HG02852 (cell line): Measurements from ENCODE around the gene FOXP2.
A peak's percentile ranks its signal among the peaks of the same experiment; 100 is the strongest.
"Not testable (repeated sequence)": the region's sequence is repeated elsewhere in the genome, so short reads cannot be mapped to it uniquely, and the experiment has no call there.

ENCODE experiments used
- ATAC-seq: cut with Tn5 transposase; IDR thresholded peaks from one replicate; pipeline ENCODE4 v1.9.1; 2021; ENCODE audit warnings: mild to moderate bottlenecking, moderate library complexity; ENCODE audit not compliant: unreplicated experiment

The FOXP2 gene

DNA sequence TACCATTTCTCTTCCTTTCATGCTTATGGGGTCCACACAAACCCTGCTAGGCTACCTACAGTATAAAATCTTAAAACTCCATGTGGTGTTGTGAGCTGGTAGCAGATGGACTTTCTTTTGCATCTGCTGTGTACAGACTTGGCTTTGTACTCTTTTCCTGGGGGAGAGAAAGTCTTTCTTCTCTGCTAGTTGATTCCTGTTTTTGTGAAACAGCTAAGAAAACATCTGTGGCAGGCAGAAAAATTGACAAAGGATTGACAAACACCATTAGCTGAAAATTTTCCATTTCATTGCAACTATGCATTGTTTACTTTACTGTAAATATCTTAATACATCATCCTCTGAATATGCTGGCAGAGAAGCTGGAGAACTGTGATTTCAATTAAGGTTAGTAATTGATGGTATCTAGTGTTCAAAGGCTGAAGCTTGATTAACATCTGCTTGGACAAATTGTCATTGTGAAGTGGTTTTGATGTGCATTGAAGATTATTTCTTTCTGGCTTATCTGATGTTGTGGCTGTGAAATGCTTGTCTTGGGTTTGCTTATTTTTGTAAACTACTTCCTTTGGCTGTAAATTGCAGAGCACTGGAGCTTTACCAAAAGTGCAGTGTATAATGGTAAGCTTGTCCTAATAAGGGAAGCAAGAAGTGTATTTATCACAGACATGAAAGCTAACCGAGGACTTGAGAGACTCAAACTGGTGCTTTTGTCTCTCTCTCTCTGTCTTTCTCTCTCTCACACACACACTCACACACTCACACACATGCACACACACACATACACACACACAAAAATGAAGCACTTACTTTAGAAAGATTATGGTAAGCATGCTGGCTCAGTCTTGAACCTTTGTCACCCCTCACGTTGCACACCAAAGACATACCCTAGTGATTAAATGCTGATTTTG is at the start of gene FOXP2:
TSS of gene FOXP2 (plus strand) at position 660 of the 908 bp plus-strand sequence. CDS start 11,697 bp downstream, outside the sequence.
- ATAC-seq: no peak

DNA sequence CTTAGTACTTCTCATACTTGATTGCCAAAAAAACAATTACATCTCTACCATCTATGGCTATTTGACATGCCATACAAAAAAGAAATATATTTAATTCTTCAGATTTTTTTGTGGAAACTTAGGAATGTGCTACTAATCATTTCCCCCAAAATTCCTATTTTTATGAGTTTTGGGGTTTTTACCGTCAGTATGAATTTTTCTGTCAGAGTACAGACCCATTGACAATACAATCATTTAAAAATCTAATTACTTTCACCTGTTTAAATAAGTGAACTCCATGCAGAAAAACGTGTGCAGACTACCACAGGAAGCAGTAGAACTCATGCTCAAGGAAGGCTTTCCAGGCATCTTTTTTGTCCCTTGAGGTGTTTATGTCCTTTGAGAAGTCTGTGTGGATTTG is 48.8 kb upstream of the FOXP2 start:
- no peak for ATAC-seq

DNA sequence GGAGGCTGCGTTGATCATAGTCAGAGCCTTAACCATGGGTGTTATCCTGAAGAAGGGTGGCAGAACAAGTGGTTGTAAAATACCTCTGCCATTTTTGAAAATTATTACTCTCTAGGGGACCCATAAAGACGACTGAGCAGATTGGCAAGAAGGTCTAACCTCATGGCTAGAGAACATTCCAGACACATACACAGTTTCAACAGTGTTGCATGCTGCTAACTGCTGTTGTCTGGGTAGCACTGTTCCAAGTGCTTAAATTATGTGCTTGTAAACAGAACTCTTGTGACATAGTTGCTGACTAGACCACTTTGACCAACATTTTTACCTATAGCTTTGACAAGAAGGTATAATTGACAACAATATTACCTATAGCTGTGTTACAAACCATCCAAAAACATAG is 46.1 kb upstream of the FOXP2 start:
- ATAC-seq: no peak

DNA sequence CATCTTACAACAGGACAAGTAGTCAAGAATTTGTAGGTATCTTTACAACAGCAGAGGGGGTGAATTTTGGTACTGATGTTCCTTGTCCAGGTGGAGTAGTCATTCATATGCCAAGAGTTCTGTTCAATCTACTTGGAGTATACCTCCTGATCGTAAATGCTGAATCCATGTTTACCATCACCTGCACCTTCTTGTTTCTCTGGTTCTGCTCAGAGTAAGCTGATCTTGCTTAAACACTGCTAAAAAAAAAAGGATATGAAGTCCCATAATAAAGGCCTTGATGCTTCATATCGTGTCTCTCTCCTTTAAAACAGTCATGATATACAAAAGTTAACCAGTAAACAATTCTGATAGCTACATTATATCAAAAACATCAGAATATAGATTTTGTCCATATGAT is 45.3 kb upstream of the FOXP2 start:
- no peak for ATAC-seq

DNA sequence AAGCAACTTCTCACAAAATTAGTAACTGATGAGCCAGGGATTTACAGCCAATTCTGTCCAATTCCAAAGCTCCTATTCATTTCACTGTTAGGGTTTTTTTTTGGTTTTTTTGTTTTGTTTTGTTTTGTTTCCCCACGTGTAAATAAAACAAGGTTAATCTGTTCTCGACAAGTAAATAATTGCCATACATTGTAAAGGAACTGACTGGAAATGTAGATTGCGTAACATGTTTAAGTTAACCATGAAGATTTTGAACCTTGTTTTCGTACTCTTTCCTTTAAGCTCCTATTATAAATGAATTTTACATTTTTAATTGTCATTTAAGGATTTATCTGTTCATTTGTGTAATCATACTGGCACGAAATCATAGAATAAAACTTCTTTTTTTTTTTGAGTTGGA is 42.0 kb upstream of the FOXP2 start:
- no peak for ATAC-seq

DNA sequence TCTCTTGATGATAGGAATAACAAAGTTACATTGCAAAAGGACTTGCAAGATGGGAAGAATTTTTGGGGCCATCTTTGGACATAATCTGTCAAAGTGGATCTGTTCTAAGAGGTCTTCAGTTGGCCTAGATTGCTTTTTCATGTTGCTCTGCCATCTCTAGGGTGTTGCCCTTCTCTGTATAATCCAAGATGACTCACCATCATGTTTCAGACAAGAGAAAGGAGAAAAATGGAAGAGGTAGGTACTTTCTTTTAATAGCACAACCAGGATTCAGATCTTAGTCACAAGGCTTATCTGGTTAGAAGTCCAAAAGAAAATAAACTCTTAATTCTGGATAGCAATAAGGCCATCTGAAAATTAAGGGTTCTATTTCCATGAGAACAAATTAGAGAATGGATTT is 38.7 kb upstream of the FOXP2 start:
- ATAC-seq: no peak

DNA sequence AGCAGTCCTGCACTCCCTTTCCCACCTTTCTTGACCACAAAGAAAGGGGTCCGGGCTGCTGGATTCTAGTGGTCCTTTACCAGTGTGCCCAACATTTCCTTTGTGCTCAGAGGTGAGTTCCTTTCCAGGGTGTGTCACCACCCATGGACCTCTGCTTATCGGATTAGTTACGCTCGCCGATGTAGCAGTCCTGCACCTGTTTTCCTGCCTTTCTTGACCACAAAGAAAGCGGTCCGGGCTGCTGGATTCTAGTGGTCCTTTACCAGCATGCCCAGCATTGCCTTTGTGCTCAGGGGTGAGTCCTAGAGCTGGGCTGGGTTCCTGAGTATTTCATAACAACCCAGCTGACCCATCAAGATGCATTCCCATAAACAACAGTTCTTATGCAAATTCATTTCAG is 30.7 kb upstream of the FOXP2 start:
- not testable (repeated sequence) for ATAC-seq

DNA sequence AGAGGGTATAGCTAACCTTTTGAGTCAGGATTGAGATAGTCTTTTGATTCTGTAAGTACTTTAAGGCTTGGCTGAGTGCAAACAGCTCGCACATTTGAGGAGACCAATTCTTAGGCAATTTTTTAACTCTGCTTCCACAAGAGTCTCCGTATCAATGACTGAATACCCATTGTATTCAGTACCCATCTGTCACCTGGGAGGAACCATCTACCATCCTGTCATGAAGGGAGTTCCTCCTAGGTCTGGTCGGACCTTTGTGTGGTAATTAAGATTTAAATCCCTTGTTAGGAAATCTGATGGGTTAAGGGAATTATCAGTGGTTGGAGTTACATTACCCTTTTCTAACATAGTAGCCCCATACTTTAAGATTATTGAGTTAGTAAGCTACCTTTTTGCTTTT is 30.3 kb upstream of the FOXP2 start:
- not testable (repeated sequence) for ATAC-seq

DNA sequence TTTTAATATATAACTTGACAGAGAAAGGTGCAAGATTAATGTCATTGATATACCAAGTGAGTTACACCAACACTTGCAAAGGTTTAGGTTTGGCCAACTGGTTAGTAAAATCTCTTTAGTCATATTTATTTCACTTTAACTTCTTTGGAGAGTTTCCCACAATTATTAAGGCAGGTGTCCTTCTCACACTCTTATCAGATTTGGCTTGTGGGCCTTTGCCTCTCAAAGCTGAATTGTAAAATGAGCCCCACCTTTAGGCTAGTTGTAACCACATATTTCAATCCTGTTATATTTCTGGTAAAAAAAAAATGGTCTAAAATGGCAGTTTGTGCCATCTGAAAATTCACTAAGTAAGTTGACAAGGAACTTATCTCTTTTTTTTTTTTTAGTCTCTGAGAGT is 26.6 kb upstream of the FOXP2 start:
- no peak for ATAC-seq

DNA sequence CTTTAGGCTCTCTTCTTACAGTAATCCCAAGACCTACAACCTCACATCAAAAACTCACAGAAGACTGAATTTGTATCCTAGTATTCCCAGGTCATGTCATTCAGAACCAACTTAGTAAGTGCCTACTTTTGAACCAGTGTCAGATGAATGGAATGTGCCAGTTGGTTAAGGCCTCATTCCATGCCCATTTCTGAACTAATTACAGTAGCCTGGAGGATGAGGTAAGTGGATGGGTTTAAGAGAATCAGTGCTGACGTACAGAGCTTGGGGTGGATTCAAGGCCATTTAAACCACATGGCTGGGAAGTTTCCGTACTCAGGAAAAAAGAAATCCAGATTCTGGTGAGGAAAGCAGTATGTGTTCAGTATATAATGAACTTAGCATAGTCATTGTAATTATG is 21.9 kb upstream of the FOXP2 start:
- no peak for ATAC-seq

DNA sequence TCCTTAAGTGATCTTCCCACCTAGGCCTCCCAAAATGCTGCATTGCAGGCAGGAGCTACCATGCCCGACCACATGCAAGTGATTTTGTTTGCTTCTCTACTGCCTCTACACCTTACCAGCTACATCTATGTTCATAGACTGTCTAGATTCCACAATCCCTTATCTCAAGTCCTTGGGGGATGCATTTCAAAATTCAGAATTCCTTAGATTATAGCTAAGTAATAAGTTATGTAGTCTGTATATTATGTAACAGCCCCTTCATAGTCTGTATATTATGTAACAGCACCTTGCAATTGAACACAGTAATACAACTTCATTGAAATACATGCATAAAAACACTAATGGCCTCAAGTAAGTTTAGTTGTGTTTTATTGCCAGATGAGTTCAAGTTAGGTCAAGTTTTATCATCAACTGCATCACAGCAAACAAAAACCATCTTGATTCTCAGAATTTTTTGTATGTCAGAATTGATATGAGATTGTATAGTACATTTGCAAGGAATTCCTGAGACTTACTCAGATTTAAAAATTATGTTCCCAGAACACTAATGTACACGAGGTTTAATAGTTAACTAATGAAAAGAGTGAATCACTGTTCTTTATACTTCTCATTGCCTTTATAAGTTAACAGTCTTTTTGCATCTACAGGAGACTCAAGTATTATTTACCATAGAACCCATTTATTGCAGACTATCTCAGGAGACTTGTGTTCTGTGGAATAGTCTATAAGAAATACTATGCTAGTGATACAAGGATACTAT is 11.6 kb upstream of the FOXP2 start:
- ATAC-seq: no peak

DNA sequence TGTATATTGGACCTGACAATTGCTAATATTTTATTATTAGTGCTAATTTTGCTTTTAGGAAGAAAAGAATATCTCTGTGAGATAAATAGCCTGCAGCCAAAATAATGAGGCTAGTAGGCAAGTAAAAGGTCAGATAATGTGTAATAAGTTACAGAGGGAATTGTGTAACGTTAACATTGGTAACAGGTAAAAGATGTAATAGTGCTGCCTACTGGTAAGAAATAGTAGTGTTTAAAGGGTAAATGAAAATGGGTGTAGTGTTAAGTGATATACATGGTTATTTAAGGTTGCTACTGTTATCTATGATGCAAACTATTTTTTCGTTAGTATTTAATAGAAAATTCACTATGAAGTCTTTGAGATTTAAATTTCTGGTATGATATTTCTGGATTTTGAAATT is 9.2 kb upstream of the FOXP2 start:
- peak; percentile 70 for ATAC-seq

DNA sequence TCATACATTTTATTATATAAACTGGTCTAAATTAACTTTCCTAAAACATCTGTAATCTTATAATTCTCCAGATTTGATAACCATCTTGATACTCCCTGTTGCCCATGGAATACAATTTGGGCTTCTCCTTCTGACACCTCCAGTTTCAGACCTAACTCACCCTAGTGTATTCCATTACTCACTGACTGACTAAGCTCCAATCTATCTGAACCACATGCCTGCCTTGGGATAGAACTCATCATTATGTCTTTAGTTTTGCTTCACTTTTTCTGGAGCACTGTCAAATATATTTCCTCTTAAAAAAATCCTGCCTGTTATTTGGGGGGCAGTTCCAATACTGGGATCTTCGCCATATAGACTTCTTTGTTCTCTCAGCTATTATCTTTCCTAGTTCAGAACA is 4.9 kb upstream of the FOXP2 start:
- no peak for ATAC-seq

DNA sequence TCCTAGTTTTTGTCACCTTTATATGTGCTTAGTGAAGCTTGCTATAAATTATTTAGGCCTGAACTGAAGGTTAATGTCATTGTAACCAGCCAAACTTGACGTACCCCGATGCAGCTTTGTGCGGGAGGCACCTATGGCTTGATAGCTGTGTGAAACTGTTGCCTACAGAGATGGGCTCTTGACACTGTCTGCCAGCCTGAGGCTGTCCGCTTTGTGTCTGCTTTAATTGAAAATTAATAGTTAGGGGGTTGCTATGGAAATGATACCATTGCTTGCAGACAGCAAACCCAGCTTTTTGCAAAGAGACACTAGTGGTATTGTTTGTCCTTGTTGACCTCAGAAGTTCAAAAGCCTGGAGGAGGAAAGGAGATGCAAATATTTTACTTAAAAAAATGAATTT is 2.1 kb upstream of the FOXP2 start:
- ATAC-seq: no peak

DNA sequence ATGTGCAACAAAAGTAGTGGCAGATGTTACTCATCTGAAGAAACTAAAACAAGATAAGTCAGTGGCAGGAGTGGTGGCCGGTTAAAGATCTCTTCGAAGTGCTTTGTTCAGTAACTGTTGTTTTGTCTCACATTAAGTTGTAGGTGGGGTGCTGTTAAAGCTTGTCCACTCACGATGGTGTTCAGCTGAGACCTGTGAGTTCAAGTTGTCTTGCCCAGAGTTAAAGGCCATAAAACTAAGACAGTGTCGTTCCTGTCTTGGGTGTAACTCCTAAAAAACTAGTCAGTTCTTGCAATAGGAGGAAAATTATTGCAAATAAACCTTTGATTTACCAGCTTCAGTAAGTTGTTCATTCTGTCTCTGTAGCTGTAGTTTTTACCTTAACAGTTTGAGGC is 857 bp upstream of the FOXP2 start:
- ATAC-seq: no peak

DNA sequence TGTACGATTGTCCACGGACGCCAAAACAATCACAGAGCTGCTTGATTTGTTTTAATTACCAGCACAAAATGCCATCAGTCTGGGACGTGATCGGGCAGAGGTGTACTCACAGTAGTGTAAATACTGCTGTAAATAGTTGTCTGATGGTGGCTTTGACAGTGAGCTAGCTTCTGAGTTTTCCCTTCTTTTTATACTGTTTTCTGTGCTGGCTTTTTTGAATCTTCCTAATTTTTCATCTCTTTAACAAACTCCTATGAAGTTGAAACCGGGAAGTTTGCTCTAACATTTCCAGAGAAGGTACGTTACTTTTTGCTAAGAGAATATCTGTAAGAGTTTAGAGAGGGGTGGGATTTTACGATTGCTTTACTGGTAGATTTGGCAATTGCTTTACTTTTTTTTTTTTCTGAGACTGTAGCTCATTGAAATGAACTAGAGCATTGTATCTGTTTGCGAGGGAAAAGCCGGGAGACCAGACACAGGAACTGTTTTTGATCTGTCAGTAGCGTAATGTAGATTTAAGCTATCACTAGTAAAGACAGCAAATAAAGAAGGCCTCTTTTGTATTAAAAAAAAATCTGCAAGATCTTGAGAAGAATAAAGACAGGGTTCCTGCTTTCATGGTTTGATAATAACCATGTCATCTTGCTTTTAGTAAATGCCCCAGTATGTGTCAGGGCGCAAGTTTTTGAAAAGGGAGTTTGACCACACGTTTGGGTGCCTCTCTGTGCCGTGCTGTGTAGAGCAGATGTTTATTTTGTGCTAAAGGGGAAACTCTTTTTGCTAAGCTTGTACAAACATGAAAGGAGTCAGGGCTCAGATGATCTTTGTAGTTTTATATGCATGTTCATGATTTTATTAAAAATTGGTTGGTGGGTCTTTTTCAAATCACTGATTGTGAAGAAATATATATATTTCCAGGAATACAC is 712 bp downstream of the FOXP2 start:
- no peak for ATAC-seq

DNA sequence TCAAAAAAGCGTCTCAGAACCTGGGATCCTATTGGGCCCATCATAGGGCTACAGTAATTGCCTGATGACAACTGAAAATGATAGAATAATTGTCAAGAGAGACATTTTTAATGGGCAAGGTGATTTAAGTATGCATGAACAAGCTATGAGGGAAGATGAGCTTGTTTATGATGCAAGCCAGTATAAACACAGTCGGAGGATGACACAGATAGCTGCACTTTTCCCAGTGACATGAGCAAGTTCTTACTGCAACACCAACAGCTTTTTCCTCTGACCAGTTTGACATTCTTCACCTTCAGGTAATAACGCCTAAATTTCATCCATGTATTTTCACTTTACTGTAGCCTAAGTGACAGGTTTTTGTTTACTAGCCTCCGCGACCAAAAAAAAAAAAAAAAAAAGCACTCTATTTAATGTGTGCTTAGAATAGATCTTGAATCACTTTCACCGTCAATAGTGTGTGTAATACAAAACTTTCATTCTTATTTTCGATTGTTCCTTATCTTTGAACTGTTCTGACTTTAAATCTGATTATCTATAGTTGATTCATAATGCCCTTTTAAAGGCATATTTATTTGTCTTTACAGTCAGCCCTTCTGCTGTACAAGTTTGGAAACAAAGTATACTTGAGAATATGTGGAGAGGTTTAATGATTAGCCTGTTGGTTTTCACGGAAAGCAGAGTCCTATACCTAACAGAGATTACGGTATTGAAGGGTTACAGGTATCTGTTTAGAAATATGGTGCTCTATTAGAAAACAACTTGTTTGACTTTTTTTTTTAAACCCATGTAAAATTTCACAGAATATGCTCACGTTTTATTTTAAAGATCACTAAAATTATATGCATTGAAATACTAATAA is 1.7 kb downstream of the FOXP2 start:
- no peak for ATAC-seq

DNA sequence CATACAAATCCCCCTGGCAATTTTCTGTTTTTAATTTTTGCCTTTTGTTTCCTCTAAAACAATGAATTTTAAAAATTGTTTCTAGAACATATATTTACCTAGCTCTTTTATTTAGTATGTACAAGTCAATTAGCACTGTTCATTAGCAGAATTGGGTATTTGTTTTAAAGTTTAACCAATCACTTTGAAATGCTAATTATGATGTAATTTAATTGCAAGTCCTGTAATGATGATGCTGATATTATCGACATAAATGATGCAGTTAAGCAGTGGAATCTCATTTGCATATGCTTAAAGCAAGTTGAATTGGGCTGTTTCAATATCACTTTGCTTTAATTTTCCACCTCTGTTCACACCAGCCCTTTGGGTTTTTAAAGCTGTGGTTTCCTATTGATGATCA is 2.7 kb downstream of the FOXP2 start:
- no peak for ATAC-seq

DNA sequence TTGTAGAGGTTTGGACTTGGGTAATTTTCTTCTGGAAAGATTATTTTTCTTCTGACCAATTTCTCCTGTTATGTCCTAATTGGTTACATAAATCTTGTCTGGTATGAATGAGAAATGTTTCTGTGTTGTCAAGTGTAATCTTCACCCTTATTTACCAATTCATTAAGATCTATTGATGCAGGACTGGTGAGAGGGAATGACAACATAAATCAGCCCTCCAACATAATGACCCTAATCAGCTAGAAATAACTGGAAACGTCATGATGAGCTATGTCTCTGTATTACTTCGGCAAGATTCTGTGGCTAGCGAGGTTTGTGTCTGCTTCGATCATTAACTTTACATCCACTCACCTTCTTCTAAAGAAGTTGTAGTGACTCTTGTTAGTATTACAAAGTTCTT is 3.5 kb downstream of the FOXP2 start:
- no peak for ATAC-seq
